Measurements from ENCODE around the gene UBTD1. TPM values are rescaled to one million over a fixed set of nuclear protein-coding genes. Genes with fewer than 3 reads are reported as not detected.
"Not testable (repeated sequence)": the region's sequence is repeated elsewhere in the genome, so short reads cannot be mapped to it uniquely, and the experiment has no call there.

The UBTD1 gene
- total RNA-seq, 4 donors from 2014 or later, result 0.40 to 4.1 (median 3.2) TPM

DNA sequence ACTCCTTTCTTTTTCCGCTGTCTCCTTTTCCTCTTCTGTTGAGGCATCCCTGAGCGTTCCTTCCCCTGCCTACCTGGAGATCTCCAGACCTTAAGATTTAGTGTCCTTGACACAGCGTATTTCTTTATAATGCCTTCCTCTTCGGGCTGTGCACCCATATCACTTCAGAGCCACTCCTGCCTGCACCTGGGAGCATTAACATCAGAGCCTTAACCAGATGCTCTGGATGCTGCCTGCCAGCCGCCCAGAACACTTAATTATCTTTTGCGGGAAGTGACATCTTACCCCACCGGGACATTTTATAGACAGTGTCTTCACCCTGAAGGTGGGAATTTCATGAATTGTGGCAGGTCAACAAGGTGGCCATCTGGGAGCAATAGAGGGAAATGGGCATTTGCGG lies 24.2 kb downstream of the UBTD1 start:
- H3K9me3 ChIP-seq, result no peaks in the 10 kb centered on the region
- 87% methylated on average over 8 of the region's 8 CpGs; no CpG with 5 or more reads in 1 of the 2 donors for WGBS, 2 donors (ENCODE audit: low coverage in 1 of 2)
- peaks cover 0 to 6% (median 0%) of the 10 kb centered on the region in 4 donors for H3K4me1 ChIP-seq

DNA sequence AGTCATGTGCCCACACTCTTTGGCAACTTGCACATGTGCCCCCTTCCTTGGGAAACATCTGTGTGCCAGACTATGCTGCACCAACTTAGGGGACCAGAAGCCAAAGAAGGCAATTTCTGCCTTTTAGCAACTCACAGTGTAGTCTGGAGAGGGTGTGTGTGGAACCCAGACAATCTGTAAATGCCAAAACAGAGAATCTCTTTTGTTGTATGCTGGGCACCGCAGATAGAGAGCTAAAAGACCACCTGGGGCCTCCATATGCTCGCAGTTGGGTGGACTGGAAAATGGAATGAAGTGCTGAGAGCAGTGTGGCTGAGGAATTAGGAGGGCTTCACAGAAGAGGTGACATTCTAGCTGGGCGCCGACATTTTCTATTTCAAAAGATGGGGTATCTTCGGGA lies 26.4 kb downstream of the UBTD1 start:
- no peak for TF ChIP-seq POLR2AphosphoS5 (IDR thresholded peaks at IDR 0.05)
- TF ChIP-seq, protein P1, sequence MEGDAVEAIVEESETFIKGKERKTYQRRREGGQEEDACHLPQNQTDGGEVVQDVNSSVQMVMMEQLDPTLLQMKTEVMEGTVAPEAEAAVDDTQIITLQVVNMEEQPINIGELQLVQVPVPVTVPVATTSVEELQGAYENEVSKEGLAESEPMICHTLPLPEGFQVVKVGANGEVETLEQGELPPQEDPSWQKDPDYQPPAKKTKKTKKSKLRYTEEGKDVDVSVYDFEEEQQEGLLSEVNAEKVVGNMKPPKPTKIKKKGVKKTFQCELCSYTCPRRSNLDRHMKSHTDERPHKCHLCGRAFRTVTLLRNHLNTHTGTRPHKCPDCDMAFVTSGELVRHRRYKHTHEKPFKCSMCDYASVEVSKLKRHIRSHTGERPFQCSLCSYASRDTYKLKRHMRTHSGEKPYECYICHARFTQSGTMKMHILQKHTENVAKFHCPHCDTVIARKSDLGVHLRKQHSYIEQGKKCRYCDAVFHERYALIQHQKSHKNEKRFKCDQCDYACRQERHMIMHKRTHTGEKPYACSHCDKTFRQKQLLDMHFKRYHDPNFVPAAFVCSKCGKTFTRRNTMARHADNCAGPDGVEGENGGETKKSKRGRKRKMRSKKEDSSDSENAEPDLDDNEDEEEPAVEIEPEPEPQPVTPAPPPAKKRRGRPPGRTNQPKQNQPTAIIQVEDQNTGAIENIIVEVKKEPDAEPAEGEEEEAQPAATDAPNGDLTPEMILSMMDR (IDR thresholded peaks at IDR 0.05), result no peak
- TF ChIP-seq POLR2A (IDR thresholded peaks at IDR 0.05), result no peak
- TF ChIP-seq EP300 (IDR thresholded peaks at IDR 0.05; ENCODE audit: low read depth), result no peak
- H3K36me3 ChIP-seq, result no peaks in the 10 kb centered on the region
- no peaks in the 10 kb centered on the region for H3K9me3 ChIP-seq
- in situ Hi-C loops (cut with MboI; ENCODE audit: low pct_ligation_motif_present in 1 of 4, low pct_unique_long_range_greater_than_20kb in 1 of 4, low sequenced_read_pairs in 3 of 4), result no loop called here
- no peak for DNase-seq
- H3K27ac ChIP-seq, result no peak overlapping the region
- no peak overlapping the region for H3K4me3 ChIP-seq
- intact Hi-C loops (cut with DNase I; ENCODE audit: low total_unique reads), result no loop called here
- H3K4me1 ChIP-seq, result no peaks in the 10 kb centered on the region
- WGBS, 2 donors (ENCODE audit: low coverage in 1 of 2), result 91 to 100% methylated on average over 1 to 5 of the region's 5 CpGs
- no peaks in the 10 kb centered on the region for H3K27me3 ChIP-seq

More for the DNA sequence above, 24.2 kb downstream of the UBTD1 start:
- no peak overlapping the region for H3K4me3 ChIP-seq
- in situ Hi-C loops (cut with MboI; ENCODE audit: low pct_ligation_motif_present in 1 of 4, low pct_unique_long_range_greater_than_20kb in 1 of 4, low sequenced_read_pairs in 3 of 4) (no loop called here), intact Hi-C loops (cut with DNase I; ENCODE audit: low total_unique reads) (no loop called here)
- no peaks in the 10 kb centered on the region for H3K27me3 ChIP-seq
- TF ChIP-seq EP300 (IDR thresholded peaks at IDR 0.05; ENCODE audit: low read depth) (no peak), POLR2A (IDR thresholded peaks at IDR 0.05) (no peak), POLR2AphosphoS5 (IDR thresholded peaks at IDR 0.05) (no peak)
- TF ChIP-seq, protein P1 (IDR thresholded peaks at IDR 0.05), result no peak
- no peak overlapping the region for H3K27ac ChIP-seq
- no peaks in the 10 kb centered on the region for H3K36me3 ChIP-seq
- no peak for DNase-seq

DNA sequence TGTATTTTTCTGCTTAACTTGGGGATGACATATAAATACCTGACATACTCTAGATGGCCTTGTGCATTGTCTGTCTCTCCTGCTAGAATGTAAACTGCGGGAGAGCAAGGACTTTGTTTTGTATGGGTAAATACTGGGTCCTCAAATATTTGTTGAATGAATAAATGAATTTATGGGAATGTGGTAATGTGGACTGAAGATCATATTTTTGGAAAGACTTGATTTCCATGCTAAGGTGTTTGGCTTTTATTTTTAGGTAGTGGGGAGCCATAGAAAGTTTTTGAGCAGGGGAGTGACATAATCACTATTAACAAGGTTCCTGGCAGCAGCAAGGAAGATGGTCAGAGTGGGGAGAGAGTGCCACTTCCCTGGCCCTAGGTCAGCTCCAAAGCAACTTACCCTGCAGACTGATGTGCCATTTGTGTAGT lies 27.0 kb downstream of the UBTD1 start:
- intact Hi-C loops (cut with DNase I; ENCODE audit: low total_unique reads), result no loop called here
- H3K9me3 ChIP-seq, result no peaks in the 10 kb centered on the region
- no peak for TF ChIP-seq EP300 (IDR thresholded peaks at IDR 0.05; ENCODE audit: low read depth)
- no peak for TF ChIP-seq POLR2A (IDR thresholded peaks at IDR 0.05)
- TF ChIP-seq, protein P1 (IDR thresholded peaks at IDR 0.05), result no peak
- no peak for TF ChIP-seq POLR2AphosphoS5 (IDR thresholded peaks at IDR 0.05)
- H3K36me3 ChIP-seq, result no peaks in the 10 kb centered on the region
- 97 to 100% methylated on average over 1 of the region's 1 CpG for WGBS, 2 donors (ENCODE audit: low coverage in 1 of 2)
- H3K27me3 ChIP-seq, result no peaks in the 10 kb centered on the region
- no peaks in the 10 kb centered on the region for H3K4me1 ChIP-seq
- DNase-seq, result no peak
- H3K4me3 ChIP-seq, result no peak overlapping the region
- no peak overlapping the region for H3K27ac ChIP-seq
- in situ Hi-C loops (cut with MboI; ENCODE audit: low pct_ligation_motif_present in 1 of 4, low pct_unique_long_range_greater_than_20kb in 1 of 4, low sequenced_read_pairs in 3 of 4), result no loop called here

DNA sequence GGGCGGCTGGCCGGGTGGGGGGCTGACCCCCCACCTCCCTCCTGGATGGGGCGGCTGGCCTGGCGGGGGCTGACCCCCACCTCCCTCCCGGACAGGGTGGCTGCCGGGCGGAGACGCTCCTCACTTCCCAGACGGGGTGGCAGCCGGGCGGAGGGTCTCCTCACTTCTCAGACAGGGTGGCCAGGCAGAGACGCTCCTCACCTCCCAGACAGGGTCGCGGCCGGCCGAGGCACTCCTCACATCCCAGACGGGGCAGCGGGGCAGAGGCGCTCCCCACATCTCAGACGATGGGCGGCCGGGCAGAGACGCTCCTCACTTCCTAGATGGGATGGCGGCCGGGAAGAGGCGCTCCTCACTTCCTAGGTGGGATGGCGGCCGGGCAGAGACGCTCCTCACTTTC lies 30.2 kb downstream of the UBTD1 start:
- H3K4me3 ChIP-seq; H3K27ac ChIP-seq; H3K36me3 ChIP-seq; H3K4me1 ChIP-seq; DNase-seq; in situ Hi-C loops (cut with MboI; ENCODE audit: low pct_ligation_motif_present in 1 of 4, low pct_unique_long_range_greater_than_20kb in 1 of 4, low sequenced_read_pairs in 3 of 4); H3K27me3 ChIP-seq; H3K9me3 ChIP-seq; intact Hi-C loops (cut with DNase I; ENCODE audit: low total_unique reads): not testable (repeated sequence)
- WGBS, 2 donors (ENCODE audit: low coverage in 1 of 2), result no CpG with 5 or more reads among the region's 29 CpGs

Measured in transverse colon (tissue), 4 donors.